Measurements from ENCODE around the gene SEMA6A.

The SEMA6A gene

DNA sequence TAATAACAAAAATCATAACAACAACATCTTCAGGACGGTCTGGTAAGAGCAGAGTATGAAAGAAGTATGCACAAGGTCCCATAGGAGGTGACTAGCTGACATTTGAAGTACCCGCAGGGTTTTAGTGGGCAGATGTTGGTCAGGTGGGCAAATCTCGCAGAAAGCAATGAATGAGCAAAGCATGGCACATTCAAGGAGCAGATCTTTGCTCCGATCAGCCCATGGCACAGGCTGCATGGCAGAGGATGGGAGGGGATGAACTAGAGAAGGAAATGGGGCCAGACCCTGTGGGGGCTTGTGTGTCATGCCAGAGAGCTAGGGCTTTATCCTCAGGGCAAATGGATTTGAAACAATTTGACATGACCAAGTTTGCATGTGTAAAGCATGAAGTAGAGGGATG lies 90.0 kb downstream of the SEMA6A start:
- H3K4me3 ChIP-seq (ENCODE audit: low read depth, low read length): no peak overlapping the region
- TF ChIP-seq, protein P1, sequence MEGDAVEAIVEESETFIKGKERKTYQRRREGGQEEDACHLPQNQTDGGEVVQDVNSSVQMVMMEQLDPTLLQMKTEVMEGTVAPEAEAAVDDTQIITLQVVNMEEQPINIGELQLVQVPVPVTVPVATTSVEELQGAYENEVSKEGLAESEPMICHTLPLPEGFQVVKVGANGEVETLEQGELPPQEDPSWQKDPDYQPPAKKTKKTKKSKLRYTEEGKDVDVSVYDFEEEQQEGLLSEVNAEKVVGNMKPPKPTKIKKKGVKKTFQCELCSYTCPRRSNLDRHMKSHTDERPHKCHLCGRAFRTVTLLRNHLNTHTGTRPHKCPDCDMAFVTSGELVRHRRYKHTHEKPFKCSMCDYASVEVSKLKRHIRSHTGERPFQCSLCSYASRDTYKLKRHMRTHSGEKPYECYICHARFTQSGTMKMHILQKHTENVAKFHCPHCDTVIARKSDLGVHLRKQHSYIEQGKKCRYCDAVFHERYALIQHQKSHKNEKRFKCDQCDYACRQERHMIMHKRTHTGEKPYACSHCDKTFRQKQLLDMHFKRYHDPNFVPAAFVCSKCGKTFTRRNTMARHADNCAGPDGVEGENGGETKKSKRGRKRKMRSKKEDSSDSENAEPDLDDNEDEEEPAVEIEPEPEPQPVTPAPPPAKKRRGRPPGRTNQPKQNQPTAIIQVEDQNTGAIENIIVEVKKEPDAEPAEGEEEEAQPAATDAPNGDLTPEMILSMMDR (IDR thresholded peaks at IDR 0.05; ENCODE audit: low read depth, low read length, missing control alignments): no peak
- in situ Hi-C loops (cut with HindIII; ENCODE audit: low sequenced_read_pairs): no loop called here
- no peak for DNase-seq (ENCODE audit: low read depth)

GRCh38 chr5:116482394-116482793 lies 92.2 kb downstream of the SEMA6A start:
- TF ChIP-seq, protein P1 (IDR thresholded peaks at IDR 0.05; ENCODE audit: low read depth, low read length, missing control alignments): no peak
- H3K4me3 ChIP-seq (ENCODE audit: low read depth, low read length): no peak overlapping the region
- in situ Hi-C loops (cut with HindIII; ENCODE audit: low sequenced_read_pairs): no loop called here
- DNase-seq (ENCODE audit: low read depth): peak; percentile 50

- no peak for DNase-seq (ENCODE audit: low read depth)
- TF ChIP-seq, protein P1 (IDR thresholded peaks at IDR 0.05; ENCODE audit: low read depth, low read length, missing control alignments): no peak
- H3K4me3 ChIP-seq (ENCODE audit: low read depth, low read length): no peak overlapping the region
- in situ Hi-C loops (cut with HindIII; ENCODE audit: low sequenced_read_pairs): no loop called here
Measured at GRCh38 chr5:116480894-116481510, 93.6 kb downstream of the SEMA6A start.

DNA sequence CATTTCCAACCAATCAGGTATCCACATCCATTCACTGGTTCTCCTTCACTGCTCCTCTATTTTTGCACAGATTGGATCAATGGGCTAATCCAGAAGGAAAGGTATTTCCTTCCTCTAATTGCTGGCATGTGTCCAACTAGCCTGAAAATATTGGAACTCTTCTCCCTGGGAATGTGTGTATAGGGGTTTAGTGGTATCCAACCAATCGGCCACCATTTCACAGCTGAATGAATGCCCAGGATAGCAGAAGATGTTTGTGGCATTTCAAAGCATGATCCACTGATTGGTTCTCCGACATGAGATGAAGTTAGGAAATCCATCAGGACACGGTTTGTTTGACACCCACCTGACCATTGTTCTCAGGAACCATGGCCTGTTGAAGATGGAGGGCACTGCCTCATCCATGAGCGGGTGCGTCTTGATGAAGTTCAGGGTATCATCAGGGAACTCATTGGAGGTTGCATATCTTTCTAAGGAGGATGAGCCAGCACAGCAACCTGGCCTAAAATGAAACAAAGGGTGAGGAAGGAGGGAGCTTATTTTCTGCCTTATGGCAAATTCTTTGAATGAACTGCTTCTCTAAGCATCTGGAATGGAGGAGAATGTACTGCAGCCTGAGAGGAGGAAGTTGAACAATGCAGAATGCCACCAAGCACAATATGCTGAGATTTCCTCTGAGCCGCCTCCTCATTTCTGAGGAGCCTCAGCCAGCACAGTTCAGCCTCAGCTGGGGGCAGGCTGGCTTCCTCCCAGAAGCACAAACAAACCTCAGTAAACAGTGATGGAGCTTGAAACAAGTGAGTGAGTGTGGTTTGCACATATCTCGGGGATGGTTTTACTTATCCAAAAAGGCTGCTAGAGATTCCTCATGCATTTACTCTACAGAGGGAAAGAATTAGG lies 94.6 kb downstream of the SEMA6A start:
- in situ Hi-C loops (cut with HindIII; ENCODE audit: low sequenced_read_pairs): no loop called here

GRCh38 chr5:116478491-116478890 lies 96.1 kb downstream of the SEMA6A start:
- TF ChIP-seq, protein P1 (IDR thresholded peaks at IDR 0.05; ENCODE audit: low read depth, low read length, missing control alignments): no peak
- DNase-seq (ENCODE audit: low read depth): no peak
- H3K4me3 ChIP-seq (ENCODE audit: low read depth, low read length): no peak overlapping the region
- in situ Hi-C loops (cut with HindIII; ENCODE audit: low sequenced_read_pairs): no loop called here

More for the DNA sequence above, 94.6 kb downstream of the SEMA6A start:
- no peak for DNase-seq (ENCODE audit: low read depth)
- H3K4me3 ChIP-seq (ENCODE audit: low read depth, low read length): no peak overlapping the region
- TF ChIP-seq, protein P1 (IDR thresholded peaks at IDR 0.05; ENCODE audit: low read depth, low read length, missing control alignments): no peak

DNA sequence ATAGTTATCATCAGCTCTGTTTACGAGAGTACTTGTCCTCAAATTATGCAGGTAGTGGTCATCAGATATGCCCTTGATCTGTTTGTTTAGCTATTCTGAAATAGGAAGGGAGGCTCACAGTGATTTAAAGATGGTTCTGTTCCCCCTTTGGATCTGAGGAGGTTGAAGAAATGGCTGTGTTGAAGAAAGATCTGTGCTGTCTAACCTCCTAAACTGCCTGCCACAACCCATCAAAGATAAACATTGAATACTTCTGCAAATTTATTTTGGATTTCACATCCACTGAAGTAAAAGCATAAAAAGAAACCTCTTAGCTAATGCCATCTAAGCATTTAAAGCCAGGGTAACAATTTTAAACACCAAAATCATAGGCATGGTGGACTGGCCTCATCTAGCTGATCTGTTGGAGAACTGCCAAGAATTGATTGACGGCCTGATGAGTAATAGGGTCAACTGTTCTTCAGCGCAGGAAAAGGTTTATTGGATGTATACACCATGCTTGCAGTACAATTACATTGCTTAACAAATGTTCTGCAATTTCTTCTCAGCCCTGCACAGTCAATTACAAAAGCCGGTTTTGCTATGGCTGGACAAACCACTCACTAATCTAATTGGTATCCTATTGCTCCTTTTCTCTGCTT lies 97.6 kb downstream of the SEMA6A start:
- no peak for DNase-seq (ENCODE audit: low read depth)

More for the DNA sequence above, 97.6 kb downstream of the SEMA6A start:
- no peak overlapping the region for H3K4me3 ChIP-seq (ENCODE audit: low read depth, low read length)
- TF ChIP-seq, protein P1 (IDR thresholded peaks at IDR 0.05; ENCODE audit: low read depth, low read length, missing control alignments): no peak
- in situ Hi-C loops (cut with HindIII; ENCODE audit: low sequenced_read_pairs): no loop called here

All from astrocyte of the cerebellum (primary cell).